Smooth muscle cell of the umbilical artery (primary cell): ENCODE results near the gene MINDY4. TPM values are rescaled to one million over a fixed set of nuclear protein-coding genes. Genes with fewer than 3 reads are reported as not detected.

ENCODE experiments used
- total RNA-seq: library from RNA; depleted of rRNA; stranded (reverse); fragments of >200 nt; gene quantifications from 2 replicates; pipeline ENCODE4 v1.2.3, GENCODE V29; 2014

MINDY4 gene
- total RNA-seq, result 3.9 and 5.4 TPM in 2 replicates

DNA sequence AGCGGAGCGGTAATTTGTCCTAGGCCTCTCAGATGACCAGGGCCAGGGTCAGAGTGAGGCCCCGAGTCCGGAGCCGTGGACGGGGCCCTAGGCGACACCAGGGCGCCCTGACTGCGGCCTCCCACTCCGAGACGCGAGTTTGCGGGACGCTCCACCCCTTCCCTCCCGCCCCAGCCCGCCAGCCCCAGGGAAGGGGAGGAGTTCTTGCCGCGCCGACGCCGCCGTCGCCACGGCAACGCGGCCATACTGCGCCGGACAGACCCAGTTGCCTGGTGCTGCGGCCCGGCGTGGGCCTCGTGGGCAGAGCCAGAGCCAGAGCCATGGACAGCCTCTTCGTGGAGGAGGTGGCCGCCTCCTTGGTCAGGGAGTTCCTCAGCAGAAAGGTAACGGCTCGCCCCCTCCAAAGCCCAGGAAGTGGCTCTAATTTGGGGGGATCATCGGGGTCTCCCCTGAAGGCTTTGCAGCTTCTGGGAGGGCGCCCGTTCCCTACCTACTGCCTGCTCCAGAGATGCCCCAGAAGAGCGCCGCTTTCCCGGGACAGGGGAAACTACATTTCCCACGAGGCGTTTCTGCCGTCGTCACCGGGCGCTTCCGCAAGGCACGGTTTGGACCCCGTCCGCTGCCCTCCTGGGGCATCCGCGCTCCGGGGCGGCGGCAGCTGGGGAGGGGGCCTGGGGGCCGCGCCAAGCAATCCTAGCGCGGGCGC, at the start of gene MINDY4:
Gene MINDY4 (plus strand): TSS at position 244 of the 706 bp plus-strand sequence. CDS start 77 bp downstream, at position 321.

DNA sequence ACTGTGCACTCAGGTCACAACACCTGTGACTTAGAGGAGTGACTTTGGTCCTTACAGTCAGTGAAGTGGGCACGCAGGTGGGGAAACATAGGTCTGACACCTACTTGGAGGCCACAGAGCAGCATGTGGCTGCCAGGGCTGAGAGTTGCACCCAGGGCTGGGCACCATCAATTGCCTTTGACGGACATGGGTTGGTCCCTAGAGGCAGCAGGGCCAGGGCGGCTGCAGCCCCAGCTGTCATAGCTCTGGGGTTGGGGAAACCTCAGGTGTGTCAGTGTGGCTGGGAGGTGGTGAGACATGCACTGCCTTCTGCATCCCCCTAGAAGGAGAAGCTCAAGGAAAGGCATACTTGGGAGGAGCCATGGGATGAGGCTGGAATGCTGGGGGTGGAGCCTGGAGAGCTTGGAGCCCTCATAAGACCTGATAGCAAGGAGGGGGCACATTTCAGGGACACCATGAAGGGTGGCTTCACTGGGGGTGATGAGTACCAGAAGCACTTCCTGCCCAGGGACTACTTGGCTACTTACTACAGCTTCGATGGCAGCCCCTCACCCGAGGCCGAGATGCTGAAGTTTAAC, 19.4 kb upstream of the MINDY4 start, which contains the start of gene INMT:
Gene INMT (plus strand): TSS at position 440 of the 578 bp plus-strand sequence. CDS start 16 bp downstream, at position 456.

DNA sequence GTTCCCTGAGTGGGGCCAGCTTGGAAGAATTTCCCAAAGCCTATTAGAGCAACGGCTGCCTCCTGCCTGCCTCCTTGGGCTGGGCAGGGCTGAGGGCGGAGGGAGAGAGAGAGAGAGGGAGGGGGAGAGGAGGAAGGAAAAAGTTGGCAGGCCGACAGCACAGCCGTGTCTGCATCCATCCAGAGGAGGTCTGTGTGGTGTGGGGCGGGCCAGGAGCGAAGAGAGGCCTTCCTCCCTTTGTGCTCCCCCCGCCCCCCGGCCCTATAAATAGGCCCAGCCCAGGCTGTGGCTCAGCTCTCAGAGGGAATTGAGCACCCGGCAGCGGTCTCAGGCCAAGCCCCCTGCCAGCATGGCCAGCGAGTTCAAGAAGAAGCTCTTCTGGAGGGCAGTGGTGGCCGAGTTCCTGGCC, 140.3 kb downstream of the MINDY4 start, which contains the start of gene AQP1:
Gene AQP1 (plus strand): TSS at position 293 of the 409 bp plus-strand sequence. CDS start 57 bp downstream, at position 350.

Other genes with a start within 250 kb of the MINDY4 start
- 287 and 424 TPM in 2 replicates for gene GARS1, start 176.5 kb upstream of the MINDY4 start, total RNA-seq
- not detected in 2 replicates for gene CRHR2, start 89.0 kb upstream of the MINDY4 start, total RNA-seq
- gene INMT, start 19.3 kb upstream of the MINDY4 start, total RNA-seq, result 0.30 TPM in 1 of 2 replicates, not detected in the other
- 19.5 and 27.0 TPM in 2 replicates for gene AQP1, start 140.4 kb downstream of the MINDY4 start, total RNA-seq
- not detected in 2 replicates for gene GHRHR, start 192.5 kb downstream of the MINDY4 start, total RNA-seq